Fibroblast of lung (primary cell): ENCODE results near the gene FIBCD1. TPM values are rescaled to one million over a fixed set of nuclear protein-coding genes. Genes with fewer than 3 reads are reported as not detected.

Experiments
- DNase-seq, 2 donors: peaks; one replicate each; pipeline versions ENCODE4 v3.0.0 to v3.0.0-alpha.2; 2010; ENCODE audit warnings: low read depth in 2 of 2
- H2AFZ ChIP-seq: 2 replicates; pipeline ENCODE4 v1.5.1; 2012; ENCODE audit warnings: low read length, control low read depth, inconsistent platforms
- H3K27ac ChIP-seq: 2 replicates; pipeline ENCODE4 v1.5.1; 2011; ENCODE audit warnings: low read length, control low read depth; ENCODE audit not compliant: insufficient read depth
- H3K27me3 ChIP-seq: 2 replicates; pipeline ENCODE4 v1.5.1; 2011; ENCODE audit warnings: mild to moderate bottlenecking, low read length; ENCODE audit not compliant: control insufficient read depth, insufficient read depth
- H3K36me3 ChIP-seq: 2 replicates; pipeline ENCODE4 v1.5.1; 2011; ENCODE audit warnings: low read length; ENCODE audit not compliant: control insufficient read depth, insufficient read depth
- H3K4me1 ChIP-seq: 2 replicates; pipeline ENCODE4 v1.5.1; 2011; ENCODE audit warnings: low read length; ENCODE audit not compliant: control insufficient read depth, insufficient read depth; ENCODE audit errors: extremely low read depth
- H3K4me2 ChIP-seq: 2 replicates; pipeline ENCODE4 v1.5.1; 2011; ENCODE audit warnings: low read length, control low read depth; ENCODE audit not compliant: insufficient read depth; ENCODE audit errors: extremely low read depth
- H3K4me3 ChIP-seq, 4 experiments: fragments of 200-600 bp in 1 of 4; sonication (generic) in 1 of 4; replicated peaks in 1 of 4; 2 replicates each; pipeline ENCODE4 v1.5.1; 2011 to 2016; ENCODE audit warnings: low read length in 4 of 4, low read depth in 3 of 4, mild to moderate bottlenecking in 3 of 4, control low read depth in 2 of 4, inconsistent platforms in 1 of 4, mixed read lengths in 1 of 4; ENCODE audit not compliant: insufficient read depth in 1 of 4; ENCODE audit errors: control extremely low read depth in 1 of 4
- H3K79me2 ChIP-seq: 2 replicates; pipeline ENCODE4 v1.5.1; 2012; ENCODE audit warnings: mild to moderate bottlenecking, low read length, inconsistent platforms; ENCODE audit not compliant: control insufficient read depth, insufficient read depth
- H3K9ac ChIP-seq: 2 replicates; pipeline ENCODE4 v1.5.1; 2011; ENCODE audit warnings: mild to moderate bottlenecking, low read length, control low read depth; ENCODE audit not compliant: insufficient read depth
- H3K9me3 ChIP-seq: 2 replicates; pipeline ENCODE4 v1.5.1; 2012; ENCODE audit warnings: low read depth, low read length; ENCODE audit not compliant: control insufficient read depth, insufficient read depth
- H4K20me1 ChIP-seq: 2 replicates; pipeline ENCODE4 v1.5.1; 2011; ENCODE audit warnings: low read length; ENCODE audit not compliant: control insufficient read depth, insufficient read depth; ENCODE audit errors: extremely low read depth
- EZH2 ChIP-seq: IDR thresholded peaks from 2 replicates; pipeline ENCODE4 v1.5.1; 2012; ENCODE audit warnings: low read length, control low read depth, mild to moderate bottlenecking; ENCODE audit errors: missing control alignments
- polyA plus RNA-seq, 2 donors: library from polyadenylated mRNA; depleted of rRNA in 1 of 2; stranded (reverse) in 1 of 2; unstranded in 1 of 2; fragments of >200 nt; gene quantifications; 2 replicates each; pipeline ENCODE4 v1.2.1, GENCODE V29; 2011 to 2012; ENCODE audit warnings: missing spikeins in 1 of 2
- total RNA-seq: library from RNA; depleted of rRNA; stranded (reverse); fragments of >200 nt; gene quantifications from 2 replicates; pipeline ENCODE4 v1.2.1, GENCODE V29; 2014
- TF ChIP-seq, protein P1 (sequence below), 2 donors: IDR thresholded peaks in 1 of 2; conservative IDR thresholded peaks in 1 of 2; 1 replicate in 1 of 2; 2 replicates in 1 of 2; pipeline ENCODE4 v1.5.1; 2011 to 2012; ENCODE audit warnings: low read length in 2 of 2, control low read depth in 1 of 2, inconsistent platforms in 1 of 2, low read depth in 1 of 2, mild to moderate bottlenecking in 1 of 2

FIBCD1 gene
- total and polyA plus RNA-seq, 2 donors (not counting 1 experiment from before 2014, with no cell fraction given) = 7.3 to 28.0 TPM

DNA sequence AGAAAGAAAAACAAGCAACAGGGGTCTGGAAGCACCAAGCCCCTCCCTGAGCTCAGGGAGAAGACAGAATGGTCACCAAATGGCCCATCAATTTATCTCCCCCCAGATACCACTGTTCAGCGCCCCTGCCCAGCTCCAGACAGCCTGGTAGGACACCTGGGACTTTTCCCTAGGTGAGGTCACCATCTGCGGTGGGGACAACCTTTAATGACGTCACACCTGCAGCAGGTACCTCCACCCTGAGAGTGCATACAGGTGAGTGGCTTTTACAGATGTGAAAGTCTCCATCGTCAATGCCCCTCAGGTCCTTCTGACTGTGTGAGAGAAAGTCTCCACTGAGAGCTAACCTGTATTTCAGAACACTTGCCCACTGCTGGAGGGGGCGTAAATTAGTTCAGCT is 35.6 kb upstream of the FIBCD1 start:
- Histone ChIP-seq H3K9me3 (no peaks in the 10 kb centered on the region), H3K4me2 (no peak overlapping the region), H3K27me3 (peaks cover 19% of the 10 kb centered on the region), H3K9ac (no peak overlapping the region), H3K27ac (no peak overlapping the region), H3K4me3 (no peak overlapping the region), H2AFZ (no peak overlapping the region), H3K79me2 (no peaks in the 10 kb centered on the region), H4K20me1 (no peaks in the 10 kb centered on the region), H3K4me1 (no peaks in the 10 kb centered on the region), H3K36me3 (no peaks in the 10 kb centered on the region)
- TF ChIP-seq, protein P1, sequence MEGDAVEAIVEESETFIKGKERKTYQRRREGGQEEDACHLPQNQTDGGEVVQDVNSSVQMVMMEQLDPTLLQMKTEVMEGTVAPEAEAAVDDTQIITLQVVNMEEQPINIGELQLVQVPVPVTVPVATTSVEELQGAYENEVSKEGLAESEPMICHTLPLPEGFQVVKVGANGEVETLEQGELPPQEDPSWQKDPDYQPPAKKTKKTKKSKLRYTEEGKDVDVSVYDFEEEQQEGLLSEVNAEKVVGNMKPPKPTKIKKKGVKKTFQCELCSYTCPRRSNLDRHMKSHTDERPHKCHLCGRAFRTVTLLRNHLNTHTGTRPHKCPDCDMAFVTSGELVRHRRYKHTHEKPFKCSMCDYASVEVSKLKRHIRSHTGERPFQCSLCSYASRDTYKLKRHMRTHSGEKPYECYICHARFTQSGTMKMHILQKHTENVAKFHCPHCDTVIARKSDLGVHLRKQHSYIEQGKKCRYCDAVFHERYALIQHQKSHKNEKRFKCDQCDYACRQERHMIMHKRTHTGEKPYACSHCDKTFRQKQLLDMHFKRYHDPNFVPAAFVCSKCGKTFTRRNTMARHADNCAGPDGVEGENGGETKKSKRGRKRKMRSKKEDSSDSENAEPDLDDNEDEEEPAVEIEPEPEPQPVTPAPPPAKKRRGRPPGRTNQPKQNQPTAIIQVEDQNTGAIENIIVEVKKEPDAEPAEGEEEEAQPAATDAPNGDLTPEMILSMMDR (conservative IDR thresholded peaks at IDR 0.05 in 1 of 2, IDR thresholded peaks at IDR 0.05 in 1 of 2; ENCODE audit: low read depth in 1 of 2, low read length in 2 of 2) = no peak
- no peak for TF ChIP-seq EZH2
- no peak for DNase-seq

DNA sequence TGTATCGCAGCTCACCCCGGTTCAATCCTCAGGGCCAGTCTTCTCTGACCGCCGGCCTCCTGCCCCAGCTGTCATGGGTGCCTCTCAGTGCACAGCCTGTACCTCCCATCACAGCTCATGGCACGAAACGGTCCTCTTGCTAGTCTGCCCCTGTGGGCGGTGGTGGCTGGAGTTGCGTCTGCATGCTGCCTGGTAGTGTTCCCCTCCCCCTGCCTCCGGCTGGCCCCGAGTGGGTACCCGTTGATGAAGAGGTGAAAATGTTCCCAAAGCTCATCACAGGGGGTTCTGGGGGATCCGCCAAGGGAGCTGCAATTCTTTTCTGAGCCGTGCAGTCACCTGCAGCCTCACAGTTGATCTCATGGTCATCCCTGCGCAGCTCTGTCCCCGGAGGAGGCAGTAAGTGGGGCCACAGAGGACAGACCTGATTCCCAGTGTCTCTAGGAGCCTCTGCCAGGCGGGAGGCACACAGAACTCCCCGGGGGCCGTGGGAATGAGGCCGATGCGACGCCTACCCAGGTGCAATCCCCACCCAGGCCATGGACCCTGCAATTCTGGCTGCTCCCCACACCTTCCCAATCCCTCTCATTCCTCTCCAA is 34.7 kb upstream of the FIBCD1 start:
- Histone ChIP-seq H4K20me1 (no peaks in the 10 kb centered on the region), H3K79me2 (no peaks in the 10 kb centered on the region), H2AFZ (no peak overlapping the region), H3K9me3 (no peaks in the 10 kb centered on the region), H3K27me3 (peaks cover 19% of the 10 kb centered on the region), H3K4me2 (no peak overlapping the region), H3K27ac (no peak overlapping the region), H3K9ac (no peak overlapping the region), H3K4me3 (no peak overlapping the region), H3K36me3 (no peaks in the 10 kb centered on the region), H3K4me1 (no peaks in the 10 kb centered on the region)
- DNase-seq = no peak
- TF ChIP-seq EZH2 = no peak
- TF ChIP-seq, protein P1 (conservative IDR thresholded peaks at IDR 0.05 in 1 of 2, IDR thresholded peaks at IDR 0.05 in 1 of 2; ENCODE audit: low read depth in 1 of 2, low read length in 2 of 2) = no peak

DNA sequence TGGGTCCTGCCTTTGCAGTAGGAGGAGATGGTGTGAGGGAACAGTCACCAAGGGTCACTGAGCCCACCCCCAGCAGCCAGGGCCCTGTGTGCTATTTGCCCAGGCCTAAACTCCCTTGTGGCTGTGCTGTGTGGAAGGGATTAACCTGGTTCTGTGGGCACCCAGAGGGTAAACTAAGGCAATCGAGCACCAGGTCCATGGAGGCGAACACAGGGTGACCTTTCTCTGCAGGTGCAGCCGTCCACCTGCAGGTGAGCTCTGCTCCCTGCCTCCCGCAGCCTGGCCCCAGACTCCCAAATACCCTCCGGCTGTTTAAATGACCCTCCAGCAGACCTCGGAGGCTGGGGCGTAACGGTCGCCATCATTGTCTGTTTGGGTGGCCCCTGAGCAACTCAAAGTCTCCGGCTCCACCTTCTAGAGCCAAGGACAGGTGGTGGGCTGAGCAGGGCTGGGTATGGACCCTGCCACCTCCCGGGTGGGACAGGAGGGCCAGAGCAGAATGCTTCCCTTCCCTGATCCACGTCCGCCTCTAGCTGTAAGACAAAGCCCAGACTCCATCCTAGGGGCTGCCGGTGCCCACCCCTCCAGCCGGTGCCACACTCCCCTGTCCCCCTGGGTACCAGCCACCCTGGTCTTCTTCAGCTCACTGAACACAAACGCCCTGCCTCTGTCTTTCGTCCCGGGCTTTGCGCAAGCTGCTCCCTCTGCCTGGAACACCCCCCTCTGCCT is 34.1 kb upstream of the FIBCD1 start:
- H3K36me3 ChIP-seq = no peaks in the 10 kb centered on the region
- H3K4me1 ChIP-seq = no peaks in the 10 kb centered on the region
- no peak for TF ChIP-seq EZH2
- TF ChIP-seq, protein P1 (conservative IDR thresholded peaks at IDR 0.05 in 1 of 2, IDR thresholded peaks at IDR 0.05 in 1 of 2; ENCODE audit: low read depth in 1 of 2, low read length in 2 of 2) = no peak
- H3K9ac ChIP-seq = no peak overlapping the region
- no peak overlapping the region for H3K4me2 ChIP-seq
- no peak for DNase-seq
- H3K27me3 ChIP-seq = peaks cover 19% of the 10 kb centered on the region
- no peaks in the 10 kb centered on the region for H3K9me3 ChIP-seq
- H3K4me3 ChIP-seq = no peak overlapping the region
- H3K79me2 ChIP-seq = no peaks in the 10 kb centered on the region
- H3K27ac ChIP-seq = no peak overlapping the region
- H2AFZ ChIP-seq = no peak overlapping the region
- no peaks in the 10 kb centered on the region for H4K20me1 ChIP-seq
